GM18502 (cell line): ENCODE results near the gene HEPACAM2.

Experiments
- ATAC-seq: cut with Tn5 transposase; IDR thresholded peaks from one replicate; pipeline ENCODE4 v1.9.1; 2021; ENCODE audit warnings: mild to moderate bottlenecking; ENCODE audit not compliant: unreplicated experiment, poor library complexity

Gene HEPACAM2

GRCh38 chr7:93150200-93150835, 76.0 kb downstream of the HEPACAM2 start:
- ATAC-seq = no peak

GRCh38 chr7:93148727-93149126, 77.5 kb downstream of the HEPACAM2 start:
- no peak for ATAC-seq

GRCh38 chr7:93148144-93148543, 78.1 kb downstream of the HEPACAM2 start, which contains the start of gene SAMD9L:
Gene SAMD9L, minus strand, starts transcription at chr7:93148385. Its CDS starts 12,414 bp downstream, at chr7:93135971.
- ATAC-seq = peak; percentile 68

GRCh38 chr7:93147363-93147762, 78.9 kb downstream of the HEPACAM2 start:
- peak; percentile 85 for ATAC-seq

GRCh38 chr7:93146472-93147141, 79.7 kb downstream of the HEPACAM2 start:
- ATAC-seq = peak; percentile 41

GRCh38 chr7:93146036-93146435, 80.2 kb downstream of the HEPACAM2 start:
- no peak for ATAC-seq

GRCh38 chr7:93145354-93145753, 80.9 kb downstream of the HEPACAM2 start:
- no peak for ATAC-seq

- ATAC-seq = no peak
These were observed 84.1 kb downstream of the HEPACAM2 start for GRCh38 chr7:93142127-93142526.

- ATAC-seq = no peak
These were observed 85.6 kb downstream of the HEPACAM2 start for GRCh38 chr7:93140582-93141191.

GRCh38 chr7:93138576-93138975, 87.7 kb downstream of the HEPACAM2 start:
- no peak for ATAC-seq
